Measurements from ENCODE around the gene RHOT1. TPM values are rescaled to one million over a fixed set of nuclear protein-coding genes. Genes with fewer than 3 reads are reported as not detected.

RHOT1 gene
- total RNA-seq, 1 donor from 2014 or later = 17.2 TPM

DNA sequence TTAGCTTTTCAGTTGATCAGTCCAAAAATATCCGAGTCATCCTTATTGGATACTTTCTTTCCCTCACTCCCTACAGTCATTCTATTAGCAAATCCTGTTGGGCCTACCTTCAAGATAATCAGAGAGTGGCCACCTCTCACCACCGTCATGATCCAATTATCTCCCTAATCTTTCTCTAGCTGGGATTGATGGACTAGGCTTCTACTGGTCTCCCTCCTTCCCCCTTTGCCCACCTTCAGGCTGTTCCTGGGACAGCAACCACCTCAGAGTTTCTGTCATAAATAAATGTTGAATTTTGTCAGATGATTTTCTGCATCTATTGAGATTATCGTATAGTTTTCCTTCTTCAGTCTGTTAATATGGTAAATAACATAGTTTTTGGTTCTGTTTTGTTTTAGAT is 107.2 kb downstream of the RHOT1 start:
- no peak overlapping the region for H3K4me3 ChIP-seq
- DNase-seq (ENCODE audit: low spot score in 2 of 2) = no peak
- H3K9me3 ChIP-seq = no peaks in the 10 kb centered on the region
- H3K27ac ChIP-seq = no peak overlapping the region
- intact Hi-C loops (cut with DNase I) = no loop called here
- H3K27me3 ChIP-seq = no peaks in the 10 kb centered on the region
- TF ChIP-seq, protein P1, sequence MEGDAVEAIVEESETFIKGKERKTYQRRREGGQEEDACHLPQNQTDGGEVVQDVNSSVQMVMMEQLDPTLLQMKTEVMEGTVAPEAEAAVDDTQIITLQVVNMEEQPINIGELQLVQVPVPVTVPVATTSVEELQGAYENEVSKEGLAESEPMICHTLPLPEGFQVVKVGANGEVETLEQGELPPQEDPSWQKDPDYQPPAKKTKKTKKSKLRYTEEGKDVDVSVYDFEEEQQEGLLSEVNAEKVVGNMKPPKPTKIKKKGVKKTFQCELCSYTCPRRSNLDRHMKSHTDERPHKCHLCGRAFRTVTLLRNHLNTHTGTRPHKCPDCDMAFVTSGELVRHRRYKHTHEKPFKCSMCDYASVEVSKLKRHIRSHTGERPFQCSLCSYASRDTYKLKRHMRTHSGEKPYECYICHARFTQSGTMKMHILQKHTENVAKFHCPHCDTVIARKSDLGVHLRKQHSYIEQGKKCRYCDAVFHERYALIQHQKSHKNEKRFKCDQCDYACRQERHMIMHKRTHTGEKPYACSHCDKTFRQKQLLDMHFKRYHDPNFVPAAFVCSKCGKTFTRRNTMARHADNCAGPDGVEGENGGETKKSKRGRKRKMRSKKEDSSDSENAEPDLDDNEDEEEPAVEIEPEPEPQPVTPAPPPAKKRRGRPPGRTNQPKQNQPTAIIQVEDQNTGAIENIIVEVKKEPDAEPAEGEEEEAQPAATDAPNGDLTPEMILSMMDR (IDR thresholded peaks at IDR 0.05) = no peak
- H3K4me1 ChIP-seq = no peaks in the 10 kb centered on the region
- H3K36me3 ChIP-seq = no peaks in the 10 kb centered on the region

DNA sequence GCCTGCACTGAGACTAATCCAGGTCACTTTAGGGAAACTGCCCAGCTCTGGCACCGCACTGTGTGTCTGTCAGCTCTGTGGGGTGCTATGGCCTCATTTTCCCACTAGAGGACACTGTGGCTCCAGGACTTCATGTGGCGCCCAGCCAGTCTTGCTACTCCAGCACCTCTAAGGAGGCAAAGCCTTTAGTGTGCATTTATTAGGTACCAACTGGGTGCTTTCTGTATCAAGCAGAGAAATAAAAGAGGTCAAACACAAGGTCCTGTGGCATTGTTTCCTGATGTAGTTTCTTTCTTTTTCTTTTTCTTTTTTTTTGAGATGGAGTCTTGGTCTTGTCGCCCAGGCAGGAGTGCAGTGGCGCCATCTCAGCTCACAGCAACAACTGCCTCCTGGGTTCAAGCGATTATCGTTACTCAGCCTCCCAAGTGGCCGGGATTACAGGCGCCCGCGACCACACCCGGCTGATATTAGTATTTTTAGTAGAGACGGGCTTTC is 110.9 kb downstream of the RHOT1 start:
- Histone ChIP-seq H3K27ac (no peak overlapping the region), H3K4me1 (no peaks in the 10 kb centered on the region), H3K36me3 (no peaks in the 10 kb centered on the region), H3K9me3 (no peaks in the 10 kb centered on the region), H3K4me3 (no peak overlapping the region), H3K27me3 (no peaks in the 10 kb centered on the region)
- TF ChIP-seq, protein P1 (IDR thresholded peaks at IDR 0.05) = peak; percentile 88 to 95 (median 95)
- intact Hi-C loops (cut with DNase I) = loop anchor here (1.0 kb wide), 1 partner anchor 66 kb away; no protein-coding TSS in a partner anchor
- peak in 1 of 2 donors; percentile 88 for DNase-seq (ENCODE audit: low spot score in 2 of 2)

DNA sequence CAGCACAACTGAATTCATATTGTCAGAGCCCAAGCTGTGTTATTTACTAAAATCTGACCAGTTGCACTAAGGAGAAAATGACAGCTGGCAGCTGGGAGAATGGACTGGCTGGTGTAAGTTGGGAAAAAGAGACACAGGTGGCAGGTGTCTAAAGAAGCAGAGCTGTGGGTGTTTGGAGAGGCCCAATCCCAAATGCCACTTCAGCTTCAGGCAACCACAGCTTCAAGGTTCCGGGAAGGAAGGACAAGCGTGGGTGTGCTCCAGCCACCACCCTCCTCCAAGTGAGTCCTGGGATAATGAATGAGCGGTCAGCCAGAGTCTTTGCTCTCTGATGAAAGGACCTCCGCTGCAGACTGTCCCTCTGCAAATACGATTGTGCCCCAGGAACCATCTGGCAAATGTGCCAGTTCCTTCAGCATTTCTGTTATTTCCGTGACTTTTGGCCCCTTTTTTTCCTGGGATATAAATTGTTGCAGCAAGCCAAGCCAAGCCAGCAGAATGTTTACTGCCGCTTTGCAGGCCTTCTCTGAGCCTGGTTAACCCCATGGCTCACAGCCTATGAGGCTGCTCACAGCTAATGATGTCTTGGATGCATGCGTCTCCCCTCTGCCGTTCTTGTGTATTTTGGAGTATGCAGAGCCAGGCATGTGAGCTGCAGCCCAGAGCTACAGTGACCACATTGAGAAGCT is 113.9 kb downstream of the RHOT1 start:
- no peaks in the 10 kb centered on the region for H3K4me1 ChIP-seq
- no peak overlapping the region for H3K4me3 ChIP-seq
- no peak for DNase-seq (ENCODE audit: low spot score in 2 of 2)
- H3K27ac ChIP-seq = no peak overlapping the region
- H3K27me3 ChIP-seq = no peaks in the 10 kb centered on the region
- no peaks in the 10 kb centered on the region for H3K36me3 ChIP-seq
- TF ChIP-seq, protein P1 (IDR thresholded peaks at IDR 0.05) = no peak
- intact Hi-C loops (cut with DNase I) = no loop called here
- no peaks in the 10 kb centered on the region for H3K9me3 ChIP-seq

DNA sequence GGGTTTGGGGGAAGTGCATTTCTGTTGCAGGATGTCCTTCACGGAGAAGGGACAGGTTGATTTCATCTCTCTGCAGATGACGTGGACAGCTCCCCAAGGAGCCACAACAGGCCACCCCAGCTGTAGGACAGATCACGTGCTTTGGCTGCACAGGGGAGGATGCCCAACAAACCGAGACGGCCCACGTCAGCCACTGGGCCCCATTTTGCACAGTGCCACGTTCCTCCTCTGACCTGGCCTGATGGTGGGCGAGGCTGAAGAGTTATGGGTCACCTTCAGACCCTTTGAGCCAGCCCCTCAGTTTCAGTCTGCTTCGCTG is 114.4 kb downstream of the RHOT1 start:
- TF ChIP-seq, protein P1 (IDR thresholded peaks at IDR 0.05) = no peak
- no peak for DNase-seq (ENCODE audit: low spot score in 2 of 2)
- Histone ChIP-seq H3K27ac (no peak overlapping the region), H3K9me3 (no peaks in the 10 kb centered on the region), H3K27me3 (no peaks in the 10 kb centered on the region), H3K4me3 (no peak overlapping the region), H3K4me1 (no peaks in the 10 kb centered on the region), H3K36me3 (no peaks in the 10 kb centered on the region)
- intact Hi-C loops (cut with DNase I) = no loop called here

DNA sequence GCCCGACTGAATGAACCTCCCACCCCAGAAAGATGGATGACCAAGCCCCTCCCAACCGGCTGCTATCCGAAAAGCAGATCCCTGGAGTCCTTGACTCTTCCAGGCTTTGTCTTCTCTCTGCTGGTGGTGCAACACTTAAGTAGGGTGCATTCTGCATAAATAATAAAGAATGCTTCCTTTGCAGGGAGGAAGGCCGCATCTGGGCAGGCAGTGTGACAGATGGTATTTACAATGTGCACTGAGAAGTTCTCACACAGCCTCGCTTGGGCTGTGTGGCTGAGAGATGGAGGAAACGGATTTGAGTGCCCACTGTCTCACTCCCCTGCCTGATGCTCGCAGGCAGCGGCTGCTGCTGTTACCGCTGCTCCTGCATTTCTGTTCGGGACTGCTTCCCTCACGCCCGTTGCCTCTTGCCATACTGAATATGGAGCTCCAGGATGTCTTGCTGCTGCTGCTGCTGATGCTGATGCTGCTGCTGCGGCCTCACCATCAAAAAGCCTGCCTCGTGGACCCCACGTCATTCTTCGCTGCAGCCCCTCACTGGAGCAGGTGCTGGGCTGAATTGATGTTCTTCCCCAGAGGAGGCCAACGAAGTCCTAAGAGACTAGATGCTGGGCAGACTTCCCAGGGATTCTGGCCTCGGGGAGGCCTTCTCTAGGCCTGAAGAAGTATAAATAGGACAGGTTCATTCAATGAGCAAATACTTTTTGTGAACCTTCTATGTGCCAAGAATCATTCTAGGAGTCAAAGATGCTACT is 116.3 kb downstream of the RHOT1 start:
- TF ChIP-seq, protein P1 (IDR thresholded peaks at IDR 0.05) = no peak
- Histone ChIP-seq H3K4me3 (no peak overlapping the region), H3K27ac (no peak overlapping the region), H3K9me3 (no peaks in the 10 kb centered on the region), H3K36me3 (no peaks in the 10 kb centered on the region), H3K27me3 (no peaks in the 10 kb centered on the region), H3K4me1 (no peaks in the 10 kb centered on the region)
- intact Hi-C loops (cut with DNase I) = no loop called here
- DNase-seq (ENCODE audit: low spot score in 2 of 2) = no peak

Measured in ascending aorta (tissue), 2 donors.